GM10847 (cell line): ENCODE measurements around the gene PYGM.

Experiments used
- POLR2A ChIP-seq: IDR thresholded peaks from 2 replicates; pipeline ENCODE4 v1.6.1; 2011; ENCODE audit not compliant: insufficient read length; ENCODE audit errors: extremely low read depth

The PYGM gene

GRCh38 chr11:64715756-64716472 is 43.9 kb downstream of the PYGM start:
- TF ChIP-seq POLR2A, result no peak

- no peak for TF ChIP-seq POLR2A
Measured at GRCh38 chr11:64715110-64715509, 44.7 kb downstream of the PYGM start.

GRCh38 chr11:64714666-64715065 is 45.1 kb downstream of the PYGM start:
- no peak for TF ChIP-seq POLR2A

- TF ChIP-seq POLR2A, result no peak
Measured at GRCh38 chr11:64713781-64714363, 45.9 kb downstream of the PYGM start.

- TF ChIP-seq POLR2A, result no peak
Measured at GRCh38 chr11:64713016-64713707, 46.6 kb downstream of the PYGM start.

GRCh38 chr11:64712430-64713015 is 47.3 kb downstream of the PYGM start:
- TF ChIP-seq POLR2A, result no peak

GRCh38 chr11:64711956-64712362 is 47.8 kb downstream of the PYGM start:
- no peak for TF ChIP-seq POLR2A

- TF ChIP-seq POLR2A, result no peak
Measured at GRCh38 chr11:64711138-64711955, 48.4 kb downstream of the PYGM start.

- TF ChIP-seq POLR2A, result no peak
Measured at GRCh38 chr11:64710418-64711137, 49.2 kb downstream of the PYGM start.

GRCh38 chr11:64705501-64705900 is 54.3 kb downstream of the PYGM start:
- no peak for TF ChIP-seq POLR2A

GRCh38 chr11:64703048-64703447 is 56.7 kb downstream of the PYGM start:
- TF ChIP-seq POLR2A, result no peak

GRCh38 chr11:64698427-64698826 is 61.3 kb downstream of the PYGM start:
- TF ChIP-seq POLR2A, result no peak

GRCh38 chr11:64697663-64698375 is 62.0 kb downstream of the PYGM start:
- TF ChIP-seq POLR2A, result no peak
